Peyer's patch (tissue), 4 donors: ENCODE results near the gene RABAC1.

ENCODE experiments used
- CTCF ChIP-seq, 6 experiments: fragments of 450-650 bp in 4 of 6; fragments of 200-600 bp in 2 of 6; sonication (generic) in 1 of 6; IDR thresholded peaks; one replicate each; pipeline ENCODE4 v1.5.1; 2017 to 2019; ENCODE audit warnings: antibody characterized with exemption in 6 of 6, mild to moderate bottlenecking in 3 of 6, moderate library complexity in 1 of 6
- POLR2A ChIP-seq, 2 donors: fragments of 450-650 bp; IDR thresholded peaks; one replicate each; pipeline ENCODE4 v1.5.1; 2017; ENCODE audit warnings: antibody characterized with exemption in 2 of 2, mild to moderate bottlenecking in 2 of 2, moderate library complexity in 2 of 2

- TF ChIP-seq CTCF (IDR thresholded peaks at IDR 0.05): no peak
- TF ChIP-seq POLR2A (IDR thresholded peaks at IDR 0.05): no peak
These were observed 35.9 kb downstream of the RABAC1 start for GRCh38 chr19:41923045-41923788.
